Fibroblast of skin of right quadriceps (primary cell): Measurements from ENCODE around the gene NXNL2.

Experiments used
- DNase-seq: peaks from one replicate; pipeline ENCODE4 v3.0.0-alpha.2; 2013

NXNL2 gene

DNA sequence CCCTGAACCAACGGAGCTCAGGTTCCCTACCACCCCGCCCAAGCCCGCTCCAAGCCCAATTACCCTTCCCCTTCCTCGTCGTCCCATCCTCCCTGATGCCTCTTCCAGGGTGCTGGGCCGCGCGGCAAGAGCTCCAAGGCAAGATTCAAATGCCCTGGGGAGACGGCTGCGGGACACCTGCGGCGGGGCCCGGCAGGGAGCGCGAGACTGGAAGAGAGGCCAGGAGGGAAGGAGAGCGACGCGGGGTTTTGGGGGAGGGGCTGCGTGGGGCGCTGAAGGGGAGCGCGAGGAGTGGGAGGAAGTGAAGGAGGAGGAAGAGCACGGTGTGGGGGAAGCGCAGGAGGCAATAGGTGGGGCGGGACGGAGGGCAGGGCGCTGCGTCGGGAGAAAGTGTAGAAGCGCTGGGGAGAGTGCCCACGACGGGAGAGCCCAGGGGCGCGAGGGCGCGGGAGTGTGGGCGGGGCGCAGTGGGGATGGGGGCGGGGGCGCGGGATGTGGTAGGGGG, 975 bp upstream of the NXNL2 start:
- DNase-seq, result peak; percentile 59

DNA sequence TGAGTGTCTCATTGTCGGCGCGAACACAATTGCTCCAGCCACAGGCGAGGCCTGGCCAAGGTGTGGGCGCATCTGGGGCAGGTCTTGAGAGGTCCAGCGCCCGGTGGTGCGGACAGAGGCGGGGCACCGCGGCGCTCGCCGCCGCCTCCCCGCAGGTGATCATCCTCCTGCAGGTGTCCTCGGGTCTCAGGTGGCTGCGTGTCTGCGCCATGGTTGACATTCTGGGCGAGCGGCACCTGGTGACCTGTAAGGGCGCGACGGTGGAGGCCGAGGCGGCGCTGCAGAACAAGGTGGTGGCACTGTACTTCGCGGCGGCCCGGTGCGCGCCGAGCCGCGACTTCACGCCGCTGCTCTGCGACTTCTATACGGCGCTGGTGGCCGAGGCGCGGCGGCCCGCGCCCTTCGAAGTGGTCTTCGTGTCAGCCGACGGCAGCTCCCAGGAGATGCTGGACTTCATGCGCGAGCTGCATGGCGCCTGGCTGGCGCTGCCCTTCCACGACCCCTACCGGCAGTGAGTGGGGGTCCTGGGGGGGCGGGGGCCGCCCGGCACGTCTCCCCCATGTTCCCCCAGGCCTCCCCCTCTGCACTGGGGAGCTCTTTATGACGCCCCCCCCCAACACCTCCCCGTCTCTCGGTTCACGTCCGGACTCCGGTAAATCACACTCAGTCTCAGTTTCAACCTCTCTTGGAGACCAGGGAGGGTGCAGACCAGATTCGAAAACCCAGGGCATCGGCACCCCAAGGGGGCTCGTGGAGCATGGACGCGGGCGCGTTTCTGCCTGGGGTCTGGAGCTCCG, 446 bp downstream of the NXNL2 start:
- no peak for DNase-seq

GRCh38 chr9:88536023-88536324, 996 bp downstream of the NXNL2 start:
- no peak for DNase-seq

- no peak for DNase-seq
These were observed 2.2 kb downstream of the NXNL2 start for GRCh38 chr9:88536951-88537760.

- DNase-seq, result peak; percentile 86
These were observed 2.7 kb downstream of the NXNL2 start for GRCh38 chr9:88537761-88538091.

DNA sequence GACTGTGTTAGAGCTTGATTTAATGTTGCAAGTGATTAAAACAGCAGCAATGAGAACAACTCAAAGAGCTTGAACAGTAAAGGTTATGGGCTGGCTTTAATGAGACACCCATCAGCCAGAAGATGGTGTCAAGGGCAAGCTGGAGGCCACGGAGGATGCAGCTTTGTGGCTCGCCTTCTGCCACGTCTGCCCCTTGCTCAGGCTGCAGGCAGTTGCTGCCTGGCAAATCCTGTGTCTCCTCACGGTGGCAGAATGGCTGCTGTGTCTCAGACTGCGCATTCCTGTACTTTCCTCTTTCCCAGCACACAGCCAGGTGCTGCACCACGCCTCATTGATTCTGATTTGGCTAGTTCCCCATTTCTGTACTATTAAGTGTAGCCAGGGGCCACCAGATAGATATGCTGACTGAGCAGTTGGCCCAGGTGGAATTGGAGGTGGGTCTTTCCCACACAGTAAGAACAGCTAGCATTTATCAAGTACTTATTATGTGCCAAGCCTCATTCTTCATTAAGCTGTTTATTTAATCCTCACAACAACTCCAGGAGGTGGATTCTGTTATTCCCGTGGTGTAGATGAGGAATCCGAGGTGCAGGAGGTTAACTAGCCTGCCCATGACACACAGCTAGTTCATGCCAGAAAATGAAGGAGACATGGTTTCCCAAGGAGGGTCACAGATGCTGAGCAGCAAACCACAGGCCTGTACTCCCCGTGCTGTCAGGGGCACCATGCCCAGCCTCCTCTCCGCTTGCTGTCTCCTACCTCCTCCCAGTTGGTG, 3.5 kb downstream of the NXNL2 start:
- no peak for DNase-seq

- DNase-seq, result no peak
These were observed 4.3 kb downstream of the NXNL2 start for GRCh38 chr9:88539246-88539645.

GRCh38 chr9:88540251-88540763, 5.3 kb downstream of the NXNL2 start:
- DNase-seq, result no peak

DNA sequence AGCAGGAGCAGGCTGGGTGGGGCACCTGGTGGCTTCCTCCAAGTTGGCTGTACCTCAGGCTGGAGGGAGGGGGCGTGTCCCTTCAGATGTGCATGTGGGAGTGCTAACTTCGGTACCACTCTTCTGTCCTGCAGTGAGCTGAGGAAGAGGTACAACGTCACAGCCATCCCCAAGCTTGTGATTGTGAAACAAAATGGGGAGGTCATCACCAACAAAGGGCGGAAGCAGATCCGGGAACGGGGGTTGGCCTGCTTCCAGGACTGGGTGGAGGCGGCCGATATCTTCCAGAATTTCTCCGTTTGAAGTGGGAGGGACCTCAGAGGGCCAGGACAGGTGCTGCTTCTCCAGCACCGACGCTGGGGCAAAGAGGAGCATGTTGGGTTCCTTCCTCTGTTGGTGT, 9.3 kb downstream of the NXNL2 start:
- DNase-seq, result no peak

DNA sequence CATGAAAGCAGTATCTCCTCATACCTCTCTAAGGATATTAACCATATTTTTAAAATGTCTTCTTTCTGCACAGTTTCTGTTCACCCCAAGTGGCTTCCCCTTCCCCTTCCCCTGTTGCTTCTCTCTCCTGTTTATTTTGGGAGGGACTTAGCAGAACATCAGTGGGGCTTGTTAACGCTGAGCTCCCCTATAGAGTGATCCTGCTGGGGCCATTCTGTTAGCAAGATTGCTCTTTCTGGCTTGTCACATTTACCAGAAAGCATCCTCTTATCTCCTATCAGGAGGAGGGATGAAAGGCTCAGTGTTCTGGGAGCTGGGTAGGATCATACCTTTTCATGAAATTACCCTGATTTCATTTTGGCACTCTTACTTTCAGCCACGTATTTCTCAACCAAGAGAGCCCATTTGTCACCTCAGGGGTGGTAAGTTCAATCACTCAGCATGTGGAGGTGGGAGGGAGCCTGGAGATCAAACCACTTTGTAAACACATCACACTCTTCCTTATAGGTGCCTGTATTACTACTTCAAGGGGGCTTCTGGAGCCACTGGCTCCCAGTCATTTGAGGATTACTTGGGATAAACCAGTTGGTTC, 16.7 kb downstream of the NXNL2 start:
- no peak for DNase-seq

GRCh38 chr9:88553350-88553749, 18.4 kb downstream of the NXNL2 start:
- no peak for DNase-seq

GRCh38 chr9:88555268-88555980, 20.4 kb downstream of the NXNL2 start:
- DNase-seq, result no peak

DNA sequence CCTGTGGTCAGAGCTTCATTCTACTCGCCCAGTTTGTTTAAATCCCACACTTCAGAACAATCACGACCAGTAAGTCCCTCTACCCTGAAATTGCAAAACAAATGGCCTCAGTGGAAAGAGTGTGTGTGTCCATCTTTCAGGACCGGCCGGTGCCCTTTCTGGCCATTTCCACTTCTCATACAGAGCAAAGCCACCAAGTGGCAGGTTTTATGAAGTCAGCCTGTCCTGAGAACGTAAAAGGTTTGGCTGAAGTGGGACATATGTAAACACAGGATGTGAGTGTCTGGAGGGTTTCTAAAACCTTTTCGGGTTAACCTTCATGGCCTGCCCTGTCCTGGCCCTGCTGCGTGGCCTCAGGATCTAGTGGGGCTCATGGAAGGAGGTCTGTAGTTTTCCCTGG, 24.7 kb downstream of the NXNL2 start:
- no peak for DNase-seq

DNA sequence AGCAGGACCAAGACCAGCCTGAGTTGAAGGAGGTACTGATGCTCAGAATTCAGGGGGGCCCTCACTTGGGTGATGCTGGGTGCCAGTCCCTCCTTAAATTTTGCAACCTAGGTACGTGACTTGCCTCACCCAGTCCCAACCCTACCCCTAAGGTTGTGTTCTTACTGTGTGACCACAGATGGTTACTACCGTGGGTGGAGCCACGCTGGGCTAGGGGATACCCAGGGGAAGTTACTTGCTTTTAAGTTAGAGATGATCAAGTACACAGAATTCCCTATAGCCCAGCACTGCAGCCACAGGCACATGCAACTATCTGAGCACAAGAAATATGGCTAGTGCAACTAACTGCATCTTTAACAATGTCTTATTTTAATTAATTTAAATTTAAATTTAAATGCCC, 32.9 kb downstream of the NXNL2 start:
- DNase-seq, result no peak

GRCh38 chr9:88571419-88571818, 36.4 kb downstream of the NXNL2 start:
- DNase-seq, result no peak

DNA sequence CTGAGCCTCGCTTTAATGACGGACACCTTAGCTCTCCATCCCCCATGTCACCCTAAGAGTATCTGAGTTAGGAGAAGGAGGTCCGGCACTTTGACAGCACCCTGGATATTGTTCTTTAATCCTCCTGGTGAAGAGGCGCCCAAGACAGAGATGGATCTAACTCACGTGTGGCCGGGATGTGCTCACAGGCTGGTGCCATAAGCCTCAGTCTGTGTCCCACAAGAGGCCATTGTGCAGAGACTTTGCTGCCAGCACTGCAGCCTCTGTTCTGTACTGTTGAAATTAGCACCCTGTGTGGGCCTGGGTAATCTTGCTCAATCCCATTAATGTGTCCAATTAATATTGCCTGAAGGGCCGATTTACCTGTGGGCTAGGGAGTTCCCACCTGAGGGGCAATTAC, 37.7 kb downstream of the NXNL2 start:
- no peak for DNase-seq

DNA sequence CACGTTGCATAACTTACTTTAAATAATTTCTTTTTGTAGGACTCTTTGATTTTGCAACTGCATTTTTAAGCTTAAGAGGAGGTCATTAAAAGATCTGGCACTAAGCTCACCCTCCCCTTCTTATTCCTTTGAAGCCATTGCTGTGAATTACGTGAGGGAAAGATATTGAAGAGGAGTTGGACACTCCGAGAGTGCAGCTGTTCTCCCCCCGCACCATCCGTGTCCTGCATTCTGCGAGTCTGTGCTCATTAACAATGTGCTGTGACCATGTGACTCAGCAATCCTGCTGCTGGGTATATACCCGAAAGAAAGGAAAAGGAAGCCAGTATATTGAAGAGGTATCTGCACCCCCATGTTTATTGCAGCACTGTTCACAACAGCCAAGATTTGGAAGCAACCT, 40.0 kb downstream of the NXNL2 start:
- DNase-seq, result peak; percentile 52

DNA sequence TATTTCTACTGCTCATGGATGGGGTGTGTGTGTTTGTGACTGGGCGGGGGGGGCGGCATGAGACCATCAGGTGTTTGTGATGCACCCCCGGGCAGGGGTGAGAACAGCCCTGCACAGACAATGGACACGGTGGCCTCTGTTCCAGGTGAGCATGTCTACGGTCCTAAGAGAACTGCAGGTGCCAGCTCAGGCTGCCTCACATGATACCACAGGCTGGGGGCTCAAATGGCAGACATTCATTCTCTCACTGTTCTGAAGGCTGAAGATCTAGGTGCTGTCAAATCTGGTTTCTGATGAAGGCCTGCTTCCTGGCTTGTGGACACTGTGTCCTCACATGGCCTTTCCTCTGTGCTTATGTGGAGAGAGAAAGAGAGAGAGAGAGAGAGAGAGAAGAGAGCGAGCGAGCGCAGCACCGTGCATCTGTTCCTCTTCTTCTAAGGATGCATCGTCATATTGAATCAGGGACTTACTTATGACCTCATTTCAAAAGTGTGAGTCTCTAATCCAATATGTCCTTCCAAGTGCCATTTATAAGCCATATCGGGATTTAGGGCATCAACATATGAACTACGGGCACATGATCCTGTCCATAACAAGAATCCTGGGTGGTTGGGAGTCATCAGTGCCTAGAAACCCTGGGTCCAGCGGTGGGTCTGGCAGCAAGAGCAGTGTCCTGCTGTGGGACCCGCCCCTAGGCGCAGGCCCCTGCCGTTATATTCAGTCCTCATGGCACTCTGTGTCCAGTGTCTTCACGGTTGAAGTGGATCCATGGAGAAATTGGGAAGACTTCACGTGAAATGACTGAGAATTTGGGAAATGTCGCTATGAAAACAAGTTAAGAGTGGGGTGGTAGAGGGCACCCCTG, 42.5 kb downstream of the NXNL2 start:
- DNase-seq, result no peak

GRCh38 chr9:88578121-88579049, 43.4 kb downstream of the NXNL2 start:
- peak; percentile 59 for DNase-seq

- no peak for DNase-seq
These were observed 44.2 kb downstream of the NXNL2 start for GRCh38 chr9:88579050-88579715.
